Astrocyte (in vitro differentiated cells and primary cell): Measurements from ENCODE around the gene ZBTB17. TPM values are rescaled to one million over a fixed set of nuclear protein-coding genes. Genes with fewer than 3 reads are reported as not detected.

Experiments
- DNase-seq: peaks from one replicate; pipeline ENCODE4 v3.0.0-alpha.2; 2010; ENCODE audit warnings: low read depth
- FAIRE-seq: peaks from 2 replicates; lab custom pipeline; 2011; peaks lifted over from hg19 to GRCh38; lab: Jason Lieb, UNC
- H2AFZ ChIP-seq: 2 replicates; pipeline ENCODE4 v1.6.0; 2012; ENCODE audit warnings: low read depth, low read length, inconsistent platforms
- H3K27ac ChIP-seq: 2 replicates; pipeline ENCODE4 v1.5.1; 2011; ENCODE audit warnings: low read depth, low read length, inconsistent platforms
- H3K27me3 ChIP-seq: 2 replicates; pipeline ENCODE4 v1.6.0; 2011; ENCODE audit warnings: low read length, inconsistent platforms; ENCODE audit not compliant: insufficient read depth
- H3K36me3 ChIP-seq: 2 replicates; pipeline ENCODE4 v1.5.1; 2011; ENCODE audit warnings: low read length, inconsistent platforms; ENCODE audit not compliant: insufficient read depth
- H3K4me1 ChIP-seq: 2 replicates; pipeline ENCODE4 v1.5.1; 2011; ENCODE audit warnings: low read length, inconsistent platforms; ENCODE audit not compliant: insufficient read depth
- H3K4me2 ChIP-seq: 2 replicates; pipeline ENCODE4 v1.6.0; 2012; ENCODE audit warnings: low read length, inconsistent platforms
- H3K4me3 ChIP-seq: 2 replicates; pipeline ENCODE4 v1.5.1; 2011; ENCODE audit warnings: low read depth, mild to moderate bottlenecking, low read length, inconsistent platforms; ENCODE audit not compliant: insufficient read depth
- H3K79me2 ChIP-seq: 2 replicates; pipeline ENCODE4 v1.6.0; 2012; ENCODE audit warnings: mild to moderate bottlenecking, low read length, inconsistent platforms; ENCODE audit not compliant: insufficient read depth
- H3K9ac ChIP-seq: 2 replicates; pipeline ENCODE4 v1.6.0; 2012; ENCODE audit warnings: mild to moderate bottlenecking, low read length, inconsistent platforms
- H3K9me3 ChIP-seq: 2 replicates; pipeline ENCODE4 v1.5.1; 2012; ENCODE audit warnings: low read depth, mild to moderate bottlenecking, low read length, inconsistent platforms; ENCODE audit not compliant: insufficient read depth
- H4K20me1 ChIP-seq: 2 replicates; pipeline ENCODE4 v1.6.0; 2012; ENCODE audit warnings: low read length, inconsistent platforms; ENCODE audit not compliant: insufficient read depth
- H3K27ac Mint-ChIP-seq: one replicate; pipeline ENCODE4 v1.8.0; 2021; ENCODE audit warnings: mild to moderate bottlenecking, mixed read lengths; ENCODE audit not compliant: unreplicated experiment
- H3K27me3 Mint-ChIP-seq: one replicate; pipeline ENCODE4 v1.8.0; 2021; ENCODE audit warnings: low read depth, mixed read lengths; ENCODE audit not compliant: unreplicated experiment
- H3K36me3 Mint-ChIP-seq: one replicate; pipeline ENCODE4 v1.8.0; 2021; ENCODE audit warnings: low read depth, mixed read lengths; ENCODE audit not compliant: unreplicated experiment
- H3K4me1 Mint-ChIP-seq: one replicate; pipeline ENCODE4 v1.8.0; 2021; ENCODE audit warnings: low read depth, mixed read lengths; ENCODE audit not compliant: unreplicated experiment
- H3K4me3 Mint-ChIP-seq: one replicate; pipeline ENCODE4 v1.8.0; 2021; ENCODE audit warnings: mild to moderate bottlenecking, moderate library complexity, mixed read lengths; ENCODE audit not compliant: unreplicated experiment
- H3K9me3 Mint-ChIP-seq: one replicate; pipeline ENCODE4 v1.8.0; 2021; ENCODE audit warnings: mild to moderate bottlenecking, mixed read lengths; ENCODE audit not compliant: unreplicated experiment
- EZH2 ChIP-seq: IDR thresholded peaks from 2 replicates; pipeline ENCODE4 v1.6.1; 2012; ENCODE audit warnings: mild to moderate bottlenecking, low read length, inconsistent platforms; ENCODE audit not compliant: insufficient read depth
- total RNA-seq: library from RNA; stranded (reverse); gene quantifications from 2 replicates; pipeline ENCODE4 v1.2.1, GENCODE V29; 2021
- TF ChIP-seq, protein P1 (sequence below): IDR thresholded peaks from 2 replicates; pipeline ENCODE4 v1.5.1; 2011; ENCODE audit warnings: low read depth, mild to moderate bottlenecking, inconsistent platforms, low read length, moderate library complexity; ENCODE audit not compliant: insufficient read depth

The ZBTB17 gene
- total RNA-seq, 1 donor from 2014 or later = 28.1 TPM

DNA sequence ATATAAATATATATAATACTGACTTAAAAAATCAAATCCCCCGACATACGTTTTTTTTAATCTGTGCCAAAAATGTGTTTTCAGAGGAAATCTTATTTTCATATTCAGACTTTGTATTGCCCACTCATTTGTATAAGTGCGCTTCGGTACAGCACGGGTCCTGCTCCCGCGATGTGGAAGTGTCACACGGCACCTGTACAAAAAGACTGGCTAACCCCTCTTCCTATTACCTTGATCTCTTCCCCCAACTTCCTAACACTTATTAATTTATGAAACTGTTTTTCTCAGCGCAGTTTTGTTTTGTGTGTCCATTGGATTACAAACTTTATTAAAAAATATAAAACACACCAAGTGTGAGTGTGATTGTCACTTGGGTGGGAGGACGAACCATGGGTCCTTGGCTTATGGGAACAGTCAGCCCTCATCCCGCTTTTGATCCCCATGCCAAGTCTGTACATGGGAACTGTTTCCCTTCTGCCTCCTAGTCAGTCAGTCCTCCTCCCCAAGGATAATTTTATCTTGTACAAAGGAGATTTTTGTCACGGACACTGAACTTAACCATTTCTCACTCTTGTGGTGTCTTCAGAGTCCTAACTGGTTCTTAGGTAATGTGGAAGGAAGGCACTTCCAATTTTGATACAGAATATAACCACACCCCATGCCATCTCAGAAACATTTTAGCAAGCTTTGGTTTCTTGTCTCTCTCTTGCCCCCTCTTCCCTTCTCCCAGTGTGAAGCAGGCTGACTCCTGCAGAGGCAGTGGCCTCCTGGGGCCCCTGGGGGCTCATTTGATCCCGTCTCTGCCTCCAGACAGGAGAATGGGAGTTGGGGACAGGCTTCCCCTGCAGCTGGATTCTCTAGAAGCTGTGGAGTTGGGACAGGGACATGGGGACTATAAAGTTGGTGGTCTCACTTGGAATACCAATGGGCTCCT, 35.5 kb downstream of the ZBTB17 start:
- Mint-ChIP-seq H3K27me3 (no peaks in the 10 kb centered on the region), H3K4me3 (no peak overlapping the region), H3K4me1 (peaks cover 6% of the 10 kb centered on the region), H3K9me3 (peaks cover 2% of the 10 kb centered on the region), H3K27ac (peak overlapping the region; percentile 49), H3K36me3 (peaks cover 13% of the 10 kb centered on the region)
- Histone ChIP-seq H3K4me3 (no peak overlapping the region), H3K4me2 (no peak overlapping the region), H3K4me1 (peaks cover 19% of the 10 kb centered on the region), H4K20me1 (peaks cover 33% of the 10 kb centered on the region), H3K27me3 (no peaks in the 10 kb centered on the region), H3K9ac (no peak overlapping the region), H2AFZ (no peak overlapping the region), H3K27ac (peak overlapping the region; percentile 37), H3K9me3 (no peaks in the 10 kb centered on the region), H3K79me2 (peaks cover 24% of the 10 kb centered on the region), H3K36me3 (peaks cover 27% of the 10 kb centered on the region)
- FAIRE-seq (no peak), DNase-seq (no peak)
- TF ChIP-seq EZH2 = no peak
- TF ChIP-seq, protein P1, sequence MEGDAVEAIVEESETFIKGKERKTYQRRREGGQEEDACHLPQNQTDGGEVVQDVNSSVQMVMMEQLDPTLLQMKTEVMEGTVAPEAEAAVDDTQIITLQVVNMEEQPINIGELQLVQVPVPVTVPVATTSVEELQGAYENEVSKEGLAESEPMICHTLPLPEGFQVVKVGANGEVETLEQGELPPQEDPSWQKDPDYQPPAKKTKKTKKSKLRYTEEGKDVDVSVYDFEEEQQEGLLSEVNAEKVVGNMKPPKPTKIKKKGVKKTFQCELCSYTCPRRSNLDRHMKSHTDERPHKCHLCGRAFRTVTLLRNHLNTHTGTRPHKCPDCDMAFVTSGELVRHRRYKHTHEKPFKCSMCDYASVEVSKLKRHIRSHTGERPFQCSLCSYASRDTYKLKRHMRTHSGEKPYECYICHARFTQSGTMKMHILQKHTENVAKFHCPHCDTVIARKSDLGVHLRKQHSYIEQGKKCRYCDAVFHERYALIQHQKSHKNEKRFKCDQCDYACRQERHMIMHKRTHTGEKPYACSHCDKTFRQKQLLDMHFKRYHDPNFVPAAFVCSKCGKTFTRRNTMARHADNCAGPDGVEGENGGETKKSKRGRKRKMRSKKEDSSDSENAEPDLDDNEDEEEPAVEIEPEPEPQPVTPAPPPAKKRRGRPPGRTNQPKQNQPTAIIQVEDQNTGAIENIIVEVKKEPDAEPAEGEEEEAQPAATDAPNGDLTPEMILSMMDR = no peak

GRCh38 chr1:15939181-15940109, 36.5 kb downstream of the ZBTB17 start:
- Mint-ChIP-seq H3K4me3 (no peak overlapping the region), H3K27me3 (no peaks in the 10 kb centered on the region), H3K27ac (peak overlapping the region; percentile 56), H3K9me3 (peaks cover 2% of the 10 kb centered on the region), H3K36me3 (peaks cover 21% of the 10 kb centered on the region), H3K4me1 (peaks cover 6% of the 10 kb centered on the region)
- Histone ChIP-seq H3K27me3 (no peaks in the 10 kb centered on the region), H3K4me2 (peak overlapping the region; percentile 45), H3K27ac (peak overlapping the region; percentile 58), H3K4me1 (peaks cover 19% of the 10 kb centered on the region), H3K4me3 (no peak overlapping the region), H3K9me3 (no peaks in the 10 kb centered on the region), H3K79me2 (peaks cover 29% of the 10 kb centered on the region), H3K36me3 (peaks cover 27% of the 10 kb centered on the region), H4K20me1 (peaks cover 32% of the 10 kb centered on the region), H3K9ac (peak overlapping the region; percentile 45), H2AFZ (no peak overlapping the region)
- TF ChIP-seq, protein P1 = no peak
- no peak for TF ChIP-seq EZH2
- DNase-seq (no peak), FAIRE-seq (no peak)
